K562 (cell line): Measurements from ENCODE around the gene LRP2. TPM values are rescaled to one million over a fixed set of nuclear protein-coding genes. Genes with fewer than 3 reads are reported as not detected.

Experiments used
- ATAC-seq: fragments of 200-7000 bp; cut with Tn5 transposase; 3 replicates; pipeline ENCODE4 v1.9.1; 2020; ENCODE audit warnings: moderate library complexity
- BruUV-seq: library from RNA; stranded (reverse); fragments of 400-500 nt; replicated peaks from 2 replicates; lab custom pipeline; 2021; lab: Mats Ljungman, UMichigan
- CTCF ChIA-PET: fragments of 300-600 bp; formaldehyde crosslinking; extraction: SDS; loops from one replicate; lab custom pipeline; 2021; ENCODE audit warnings: low intra/inter-chr PET ratio; lab: Yijun Ruan, JAX
- POLR2A ChIA-PET: fragments of 300-600, 350-650 bp; sonication (Branson Sonifier 250); formaldehyde crosslinking; extraction: SDS; loops from one replicate; lab custom pipeline; 2021; ENCODE audit warnings: antibody characterized with exemption, inconsistent platforms; lab: Yijun Ruan, JAX
- DNase-seq, 4 experiments: peaks; one replicate each; pipeline versions ENCODE4 v3.0.0 to v3.0.0-alpha.2; 2011 to 2018; ENCODE audit warnings: low spot score in 3 of 4, mixed read lengths in 3 of 4; ENCODE audit errors: extremely low read depth in 1 of 4
- FAIRE-seq: peaks from 2 replicates; lab custom pipeline; 2011; peaks lifted over from hg19 to GRCh38; lab: Jason Lieb, UNC
- H2AFZ ChIP-seq: 2 replicates; pipeline ENCODE4 v1.6.0; 2011; ENCODE audit warnings: low read depth, low read length, control low read depth, inconsistent platforms
- H3K27ac ChIP-seq: fragments of 200-600 bp; 3 replicates; pipeline ENCODE4 v1.8.0; 2011; ENCODE audit warnings: low read depth, mild to moderate bottlenecking, control low read depth, inconsistent platforms, low read length, moderate library complexity, mixed read lengths; ENCODE audit errors: extremely low read depth
- H3K27me3 ChIP-seq, 2 experiments: fragments of 300-600 bp in 1 of 2; 2 replicates in 1 of 2; 3 replicates in 1 of 2; pipeline versions ENCODE4 v1.6.0 to v1.8.0; 2011; ENCODE audit warnings: inconsistent platforms in 2 of 2, low read length in 2 of 2, mild to moderate bottlenecking in 1 of 2, mixed read lengths in 1 of 2, moderate library complexity in 1 of 2; ENCODE audit not compliant: control insufficient read depth in 2 of 2, insufficient read depth in 2 of 2
- H3K36me3 ChIP-seq: fragments of 300-600 bp; 3 replicates; pipeline ENCODE4 v1.8.0; 2011; ENCODE audit warnings: mild to moderate bottlenecking, low read length, inconsistent platforms; ENCODE audit not compliant: control insufficient read depth, insufficient read depth
- H3K4me1 ChIP-seq, 2 experiments: fragments of 200-600 bp in 1 of 2; replicated peaks in 1 of 2; 2 replicates in 1 of 2; 3 replicates in 1 of 2; pipeline versions ENCODE4 v1.5.1 to v1.8.0; 2011; ENCODE audit warnings: inconsistent platforms in 2 of 2, low read length in 2 of 2, mild to moderate bottlenecking in 1 of 2, mixed read lengths in 1 of 2, moderate library complexity in 1 of 2; ENCODE audit not compliant: control insufficient read depth in 2 of 2, insufficient read depth in 2 of 2
- H3K4me2 ChIP-seq: 2 replicates; pipeline ENCODE4 v1.6.1; 2011; ENCODE audit warnings: low read length, control low read depth, inconsistent platforms, mixed read lengths; ENCODE audit not compliant: insufficient read depth
- H3K4me3 ChIP-seq: fragments of 200-600 bp; sonication (generic), shearing (Covaris generic); 2 replicates; pipeline ENCODE4 v1.5.1; 2016; ENCODE audit warnings: control low read depth, inconsistent platforms
- H3K79me2 ChIP-seq: fragments of 200-600 bp; 3 replicates; pipeline ENCODE4 v1.8.0; 2011; ENCODE audit warnings: low read length, inconsistent platforms; ENCODE audit not compliant: control insufficient read depth, insufficient read depth
- H3K9ac ChIP-seq, 2 experiments: 2 replicates each; pipeline versions ENCODE4 v1.6.0 to v1.6.1; 2011; ENCODE audit warnings: low read depth in 2 of 2, low read length in 2 of 2, control low read depth in 1 of 2, inconsistent platforms in 1 of 2, mild to moderate bottlenecking in 1 of 2, mixed read lengths in 1 of 2; ENCODE audit not compliant: insufficient read depth in 1 of 2
- H3K9me1 ChIP-seq: one replicate; pipeline ENCODE4 v1.6.0; 2011; ENCODE audit warnings: inconsistent platforms, mild to moderate bottlenecking, low read length, moderate library complexity; ENCODE audit not compliant: control insufficient read depth, insufficient read depth
- H3K9me3 ChIP-seq: replicated peaks from 2 replicates; pipeline ENCODE4 v1.5.1; 2011; ENCODE audit warnings: low read depth, low read length, inconsistent platforms; ENCODE audit not compliant: control insufficient read depth, insufficient read depth
- H4K20me1 ChIP-seq: replicated peaks from 2 replicates; pipeline ENCODE4 v1.6.1; 2011; ENCODE audit warnings: low read length, inconsistent platforms, mixed read lengths; ENCODE audit not compliant: control insufficient read depth, insufficient read depth
- FOXA1 ChIP-seq: fragments of 450-650 bp; IDR thresholded peaks from 2 replicates; pipeline ENCODE4 v1.6.1; 2016; ENCODE audit warnings: mild to moderate bottlenecking, borderline replicate concordance
- NR2C1 ChIP-seq, 2 experiments: fragments of 450-650 bp; IDR thresholded peaks; 2 replicates each; pipeline ENCODE4 v1.6.1; 2017; ENCODE audit warnings: mild to moderate bottlenecking in 2 of 2, antibody characterized with exemption in 1 of 2, inconsistent platforms in 1 of 2, missing compliant biosample characterization in 1 of 2, missing genetic modification characterization in 1 of 2
- POU5F1 ChIP-seq: fragments of 150-350 bp; IDR thresholded peaks from 2 replicates; pipeline ENCODE4 v1.6.1; 2014; ENCODE audit warnings: borderline replicate concordance, low read length, low read depth, mild to moderate bottlenecking; ENCODE audit not compliant: partially characterized antibody
- RBM34 ChIP-seq: fragments of 200-400 bp; formaldehyde crosslinking; IDR thresholded peaks from 2 replicates; pipeline ENCODE4 v1.6.1; 2018; ENCODE audit warnings: low read length, borderline replicate concordance; ENCODE audit not compliant: insufficient read depth
- ZNF830 ChIP-seq: fragments of 250-450 bp; sonication (Bioruptor Pico); IDR thresholded peaks from 2 replicates; pipeline ENCODE4 v1.5.0; 2021; ENCODE audit warnings: mild to moderate bottlenecking
- whole genome bisulfite sequencing: fragments of 100-300 bp; shearing (Covaris generic); methylation state at CpG from one replicate; pipeline ENCODE4 v1.1.6; 2016; ENCODE audit warnings: low coverage, mixed read lengths; ENCODE audit not compliant: insufficient coverage; ENCODE audit errors: missing lambda C conversion rate; 5-methylcytosine and 5-hydroxymethylcytosine counted together
- in situ Hi-C: fragments of 300-500 bp; cut with MboI; formaldehyde crosslinking; loops from 4 replicates; pipeline ENCODE4 v1.15.0; 2018; ENCODE audit warnings: inconsistent platforms, mixed read lengths
- intact Hi-C: fragments of 100-400 bp; cut with micrococcal nuclease; formaldehyde crosslinking; loops from 2 replicates; pipeline ENCODE4 v1.14.2; 2022
- polyA plus RNA-seq, 8 experiments: library from polyadenylated mRNA; depleted of rRNA in 4 of 8; stranded (reverse) in 5 of 8; unstranded in 3 of 8; fragments of >200 nt; fragmentation: Nextera tagmentation in 2 of 8; fragmentation: Illumina TruSeq in 1 of 8; extraction: Ambion mirVana in 2 of 8; extraction: Trizol in 1 of 8; gene quantifications; 2 replicates each; pipeline versions ENCODE4 v1.2.1 to v1.2.3, GENCODE V29; 2011 to 2014; ENCODE audit warnings: inconsistent platforms in 1 of 8, missing spikeins in 1 of 8
- total RNA-seq, 7 experiments: library from RNA; depleted of rRNA in 6 of 7; stranded (reverse); fragments of >200 nt in 6 of 7; fragmentation: Illumina TruSeq in 2 of 7; extraction: Trizol in 2 of 7; gene quantifications; 2 replicates each; pipeline versions ENCODE4 v1.2.1 to v1.2.3, GENCODE V29; 2011 to 2021; ENCODE audit warnings: low replicate concordance in 1 of 7
- TF ChIP-seq, protein P1 (sequence below): fragments of 450-650 bp; IDR thresholded peaks from 2 replicates; pipeline ENCODE4 v1.7.0; 2016; ENCODE audit warnings: borderline replicate concordance
- TF ChIP-seq, protein P2 (sequence below), 2 experiments: fragments of 450-650 bp in 1 of 2; IDR thresholded peaks; 2 replicates each; pipeline ENCODE4 v1.6.1; 2011 to 2017; ENCODE audit warnings: low read depth in 2 of 2, antibody characterized with exemption in 1 of 2, borderline replicate concordance in 1 of 2, low read length in 1 of 2, mild to moderate bottlenecking in 1 of 2, mixed read lengths in 1 of 2; ENCODE audit not compliant: control insufficient read depth in 1 of 2
- TF ChIP-seq, protein P3 (sequence below), 2 experiments: fragments of 450-650 bp in 1 of 2; sonication (generic) in 1 of 2; formaldehyde crosslinking in 1 of 2; IDR thresholded peaks in 1 of 2; conservative IDR thresholded peaks in 1 of 2; 2 replicates each; pipeline versions ENCODE4 v1.6.1 to v1.8.1; 2016 to 2023; ENCODE audit warnings: mild to moderate bottlenecking in 2 of 2, moderate library complexity in 2 of 2, inconsistent platforms in 1 of 2, missing genetic modification reagents in 1 of 2
- TF ChIP-seq, protein P4 (sequence below), 2 experiments: IDR thresholded peaks; 2 replicates each; pipeline ENCODE4 v1.6.1; 2011; ENCODE audit warnings: borderline replicate concordance in 1 of 2, control low read depth in 1 of 2, low read depth in 1 of 2, low read length in 1 of 2, mild to moderate bottlenecking in 1 of 2, mixed read lengths in 1 of 2, moderate library complexity in 1 of 2; ENCODE audit not compliant: insufficient read depth in 1 of 2, insufficient read length in 1 of 2, poor library complexity in 1 of 2, severe bottlenecking in 1 of 2; ENCODE audit errors: extremely low read depth in 1 of 2

LRP2 gene
- total and polyA plus RNA-seq, 9 of the 15 experiments (the other 6 are each of a cell fraction or from before 2014, with no cell fraction given): 0.04 to 0.18 (median 0.11) TPM; not detected in 1

DNA sequence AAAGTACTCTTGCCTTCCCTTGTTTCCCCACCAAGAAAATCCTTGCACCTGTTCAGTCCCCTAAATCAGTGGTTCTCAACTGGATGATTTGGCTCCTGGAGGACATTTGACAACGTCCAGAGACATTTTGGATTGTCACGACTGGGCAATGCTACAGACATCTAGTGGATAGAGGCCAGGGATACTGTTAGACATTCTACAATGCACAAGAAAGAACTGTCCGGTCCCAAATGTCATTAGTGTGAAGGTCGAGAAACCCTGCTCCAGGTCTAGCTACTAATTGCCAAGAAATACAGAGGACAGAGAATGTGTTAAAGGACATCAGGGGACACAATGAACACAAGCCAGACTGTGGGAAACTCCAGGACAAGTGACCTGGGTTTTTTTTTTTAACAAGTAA lies 60.0 kb downstream of the LRP2 start (continued):
- TF ChIP-seq NR2C1 (IDR thresholded peaks at IDR 0.05) (no peak), NR2C1 (tag; IDR thresholded peaks at IDR 0.05) (no peak), RBM34 (no peak)
- TF ChIP-seq, protein P1, sequence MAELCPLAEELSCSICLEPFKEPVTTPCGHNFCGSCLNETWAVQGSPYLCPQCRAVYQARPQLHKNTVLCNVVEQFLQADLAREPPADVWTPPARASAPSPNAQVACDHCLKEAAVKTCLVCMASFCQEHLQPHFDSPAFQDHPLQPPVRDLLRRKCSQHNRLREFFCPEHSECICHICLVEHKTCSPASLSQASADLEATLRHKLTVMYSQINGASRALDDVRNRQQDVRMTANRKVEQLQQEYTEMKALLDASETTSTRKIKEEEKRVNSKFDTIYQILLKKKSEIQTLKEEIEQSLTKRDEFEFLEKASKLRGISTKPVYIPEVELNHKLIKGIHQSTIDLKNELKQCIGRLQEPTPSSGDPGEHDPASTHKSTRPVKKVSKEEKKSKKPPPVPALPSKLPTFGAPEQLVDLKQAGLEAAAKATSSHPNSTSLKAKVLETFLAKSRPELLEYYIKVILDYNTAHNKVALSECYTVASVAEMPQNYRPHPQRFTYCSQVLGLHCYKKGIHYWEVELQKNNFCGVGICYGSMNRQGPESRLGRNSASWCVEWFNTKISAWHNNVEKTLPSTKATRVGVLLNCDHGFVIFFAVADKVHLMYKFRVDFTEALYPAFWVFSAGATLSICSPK: no peak

DNA sequence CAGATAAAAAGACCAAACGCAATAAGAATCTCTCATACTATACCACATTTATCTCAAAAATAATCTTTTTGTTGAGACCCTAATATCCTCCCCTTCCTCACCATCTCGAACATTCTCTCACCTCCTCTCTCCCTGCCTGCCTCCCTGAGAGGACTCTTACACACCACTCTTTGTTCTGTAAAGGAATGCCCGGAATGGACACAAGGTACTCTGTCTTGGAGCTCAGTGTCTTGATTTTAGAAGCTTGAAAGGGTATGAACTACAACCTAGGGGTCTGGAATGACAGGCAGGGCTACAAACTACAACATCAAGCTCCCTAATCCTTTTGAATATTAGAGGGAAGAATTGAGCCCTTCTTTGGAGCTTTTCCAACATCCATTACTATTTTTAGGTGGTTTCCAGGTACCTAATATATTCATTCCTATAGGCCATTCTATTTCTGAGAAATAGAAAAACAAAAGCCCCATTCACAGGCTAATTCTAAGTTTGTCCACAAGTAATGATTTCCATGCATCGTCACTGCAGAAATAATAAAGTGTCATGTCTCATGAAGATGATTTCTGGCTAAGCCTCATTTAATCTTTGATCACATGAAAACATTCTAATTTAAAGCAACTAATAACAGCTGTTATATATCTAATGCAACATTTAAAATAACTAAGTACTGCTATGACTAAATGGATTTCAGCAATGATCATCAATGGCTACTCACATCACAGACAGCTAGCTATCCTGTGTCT lies 60.6 kb downstream of the LRP2 start:
- TF ChIP-seq FOXA1: no peak
- no peak for TF ChIP-seq POU5F1
- TF ChIP-seq, protein P2, sequence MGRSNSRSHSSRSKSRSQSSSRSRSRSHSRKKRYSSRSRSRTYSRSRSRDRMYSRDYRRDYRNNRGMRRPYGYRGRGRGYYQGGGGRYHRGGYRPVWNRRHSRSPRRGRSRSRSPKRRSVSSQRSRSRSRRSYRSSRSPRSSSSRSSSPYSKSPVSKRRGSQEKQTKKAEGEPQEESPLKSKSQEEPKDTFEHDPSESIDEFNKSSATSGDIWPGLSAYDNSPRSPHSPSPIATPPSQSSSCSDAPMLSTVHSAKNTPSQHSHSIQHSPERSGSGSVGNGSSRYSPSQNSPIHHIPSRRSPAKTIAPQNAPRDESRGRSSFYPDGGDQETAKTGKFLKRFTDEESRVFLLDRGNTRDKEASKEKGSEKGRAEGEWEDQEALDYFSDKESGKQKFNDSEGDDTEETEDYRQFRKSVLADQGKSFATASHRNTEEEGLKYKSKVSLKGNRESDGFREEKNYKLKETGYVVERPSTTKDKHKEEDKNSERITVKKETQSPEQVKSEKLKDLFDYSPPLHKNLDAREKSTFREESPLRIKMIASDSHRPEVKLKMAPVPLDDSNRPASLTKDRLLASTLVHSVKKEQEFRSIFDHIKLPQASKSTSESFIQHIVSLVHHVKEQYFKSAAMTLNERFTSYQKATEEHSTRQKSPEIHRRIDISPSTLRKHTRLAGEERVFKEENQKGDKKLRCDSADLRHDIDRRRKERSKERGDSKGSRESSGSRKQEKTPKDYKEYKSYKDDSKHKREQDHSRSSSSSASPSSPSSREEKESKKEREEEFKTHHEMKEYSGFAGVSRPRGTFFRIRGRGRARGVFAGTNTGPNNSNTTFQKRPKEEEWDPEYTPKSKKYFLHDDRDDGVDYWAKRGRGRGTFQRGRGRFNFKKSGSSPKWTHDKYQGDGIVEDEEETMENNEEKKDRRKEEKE (IDR thresholded peaks at IDR 0.05; ENCODE audit: borderline replicate concordance in 1 of 2, control insufficient read depth in 1 of 2, low read depth in 2 of 2, low read length in 1 of 2): no peak
- TF ChIP-seq, protein P3, sequence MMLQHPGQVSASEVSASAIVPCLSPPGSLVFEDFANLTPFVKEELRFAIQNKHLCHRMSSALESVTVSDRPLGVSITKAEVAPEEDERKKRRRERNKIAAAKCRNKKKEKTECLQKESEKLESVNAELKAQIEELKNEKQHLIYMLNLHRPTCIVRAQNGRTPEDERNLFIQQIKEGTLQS (IDR thresholded peaks at IDR 0.05): no peak
- TF ChIP-seq, protein P3 (CRISPR knock-in tag; conservative IDR thresholded peaks at IDR 0.05): no peak
- TF ChIP-seq, protein P4, sequence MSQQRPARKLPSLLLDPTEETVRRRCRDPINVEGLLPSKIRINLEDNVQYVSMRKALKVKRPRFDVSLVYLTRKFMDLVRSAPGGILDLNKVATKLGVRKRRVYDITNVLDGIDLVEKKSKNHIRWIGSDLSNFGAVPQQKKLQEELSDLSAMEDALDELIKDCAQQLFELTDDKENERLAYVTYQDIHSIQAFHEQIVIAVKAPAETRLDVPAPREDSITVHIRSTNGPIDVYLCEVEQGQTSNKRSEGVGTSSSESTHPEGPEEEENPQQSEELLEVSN (IDR thresholded peaks at IDR 0.05; ENCODE audit: borderline replicate concordance in 1 of 2, extremely low read depth in 1 of 2, insufficient read depth in 1 of 2, insufficient read length in 1 of 2, low read depth in 1 of 2, low read length in 1 of 2, poor library complexity in 1 of 2, severe bottlenecking in 1 of 2): no peak
- TF ChIP-seq ZNF830: no peak
- TF ChIP-seq, all 486 proteins: peak for 0
- no peak overlapping the region for H3K4me2 ChIP-seq
- no peak overlapping the region for H2AFZ ChIP-seq
- H4K20me1 ChIP-seq: no peaks in the 10 kb centered on the region
- H3K9me1 ChIP-seq: no peaks in the 10 kb centered on the region
- WGBS: 0% methylated on average over 4 of the region's 4 CpGs
- H3K27me3 ChIP-seq: peaks cover 0 to 2% of the 10 kb centered on the region in 2 experiments; a peak in 2 of 5 replicates
- ChIA-PET CTCF (no interaction called here), POLR2A (interaction anchor here (0.5 to 0.8 kb wide), 2 partner anchors 17 to 1040 kb away, joined by 3 read pairs; no protein-coding TSS in a partner anchor)
- H3K79me2 ChIP-seq: no peaks in the 10 kb centered on the region
- no peak overlapping the region for H3K9ac ChIP-seq
- no peaks in the 10 kb centered on the region for H3K9me3 ChIP-seq
- no peak for DNase-seq
- no peak overlapping the region for H3K27ac ChIP-seq
- H3K4me1 ChIP-seq: no peaks in the 10 kb centered on the region
- intact Hi-C loops: no loop called here
- H3K4me3 ChIP-seq: no peak overlapping the region
- FAIRE-seq: no peak
- BruUV-seq: no TSS peak
- in situ Hi-C loops: no loop called here
- H3K36me3 ChIP-seq: no peaks in the 10 kb centered on the region
- ATAC-seq: no peak
